OCI-LY3 (cell line): ENCODE results near the gene NSFL1C.

Experiments used
- EZH2phosphoT487 ChIP-seq: fragments of 200-600 bp; shearing (Covaris generic); IDR thresholded peaks from 2 replicates; pipeline ENCODE4 v1.6.1; 2018; ENCODE audit warnings: antibody characterized with exemption, mixed run types, low read depth
- TF ChIP-seq, protein P1 (sequence below): fragments of 200-600, 300-600 bp; sonication (generic); IDR thresholded peaks from 2 replicates; pipeline ENCODE4 v1.5.1; 2014; ENCODE audit warnings: antibody characterized with exemption, low read length, low read depth

DNA sequence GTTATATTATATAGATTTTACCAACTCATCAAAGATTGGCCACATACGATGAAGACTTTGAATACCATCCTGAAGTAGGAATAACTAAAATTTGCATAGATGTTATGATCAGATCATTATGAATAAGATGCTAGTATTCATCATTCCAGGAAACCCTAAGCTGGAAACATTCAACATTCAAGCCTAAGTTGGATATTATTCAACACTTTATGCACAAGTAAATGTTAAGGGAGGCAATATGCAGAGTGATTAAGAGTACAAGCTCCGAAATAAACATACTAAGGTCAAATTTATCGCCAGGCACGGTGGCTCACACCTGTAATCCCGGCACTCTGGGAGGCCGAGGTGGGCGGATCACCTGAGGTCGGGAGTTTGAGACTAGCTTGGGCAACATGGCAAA is 30.4 kb downstream of the NSFL1C start:
- TF ChIP-seq, protein P1, sequence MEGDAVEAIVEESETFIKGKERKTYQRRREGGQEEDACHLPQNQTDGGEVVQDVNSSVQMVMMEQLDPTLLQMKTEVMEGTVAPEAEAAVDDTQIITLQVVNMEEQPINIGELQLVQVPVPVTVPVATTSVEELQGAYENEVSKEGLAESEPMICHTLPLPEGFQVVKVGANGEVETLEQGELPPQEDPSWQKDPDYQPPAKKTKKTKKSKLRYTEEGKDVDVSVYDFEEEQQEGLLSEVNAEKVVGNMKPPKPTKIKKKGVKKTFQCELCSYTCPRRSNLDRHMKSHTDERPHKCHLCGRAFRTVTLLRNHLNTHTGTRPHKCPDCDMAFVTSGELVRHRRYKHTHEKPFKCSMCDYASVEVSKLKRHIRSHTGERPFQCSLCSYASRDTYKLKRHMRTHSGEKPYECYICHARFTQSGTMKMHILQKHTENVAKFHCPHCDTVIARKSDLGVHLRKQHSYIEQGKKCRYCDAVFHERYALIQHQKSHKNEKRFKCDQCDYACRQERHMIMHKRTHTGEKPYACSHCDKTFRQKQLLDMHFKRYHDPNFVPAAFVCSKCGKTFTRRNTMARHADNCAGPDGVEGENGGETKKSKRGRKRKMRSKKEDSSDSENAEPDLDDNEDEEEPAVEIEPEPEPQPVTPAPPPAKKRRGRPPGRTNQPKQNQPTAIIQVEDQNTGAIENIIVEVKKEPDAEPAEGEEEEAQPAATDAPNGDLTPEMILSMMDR: no peak
- no peak for TF ChIP-seq EZH2phosphoT487
